SK-N-SH treated with all-trans-retinoic acid at 6 μM for 48 hours (cell line): ENCODE results near the gene HDAC5.

ENCODE experiments used
- CREB5 ChIP-seq: fragments of 250-450 bp; sonication (Bioruptor Pico); IDR thresholded peaks from 2 replicates; pipeline ENCODE4 v1.5.1; 2020; ENCODE audit warnings: low read depth, mild to moderate bottlenecking, moderate library complexity
- CSRNP3 ChIP-seq: fragments of 250-450 bp; sonication (Bioruptor Pico); IDR thresholded peaks from 2 replicates; pipeline ENCODE4 v1.5.1; 2021; ENCODE audit warnings: mild to moderate bottlenecking, moderate library complexity
- ESRRG ChIP-seq: fragments of 250-450 bp; sonication (Bioruptor Pico); IDR thresholded peaks from 2 replicates; pipeline ENCODE4 v1.6.1; 2021; ENCODE audit warnings: mild to moderate bottlenecking
- ISL1 ChIP-seq: fragments of 250-450 bp; sonication (Bioruptor Pico); IDR thresholded peaks from 2 replicates; pipeline ENCODE4 v2.1.2; 2022; ENCODE audit warnings: mild to moderate bottlenecking, moderate library complexity
- PATZ1 ChIP-seq: fragments of 250-450 bp; sonication (Bioruptor Pico); IDR thresholded peaks from 2 replicates; pipeline ENCODE4 v1.8.0; 2020; ENCODE audit warnings: mild to moderate bottlenecking, moderate library complexity, borderline replicate concordance
- POU6F1 ChIP-seq: fragments of 250-450 bp; sonication (Bioruptor Pico); IDR thresholded peaks from 2 replicates; pipeline ENCODE4 v1.8.0; 2021; ENCODE audit warnings: low read depth, mild to moderate bottlenecking, moderate library complexity, borderline replicate concordance
- TCF4 ChIP-seq: fragments of 250-450 bp; sonication (Bioruptor Pico); IDR thresholded peaks from 2 replicates; pipeline ENCODE4 v1.8.0; 2021; ENCODE audit warnings: mild to moderate bottlenecking, moderate library complexity, borderline replicate concordance
- ZC3H10 ChIP-seq: fragments of 250-450 bp; sonication (Bioruptor Pico); IDR thresholded peaks from 2 replicates; pipeline ENCODE4 v1.5.1; 2021; ENCODE audit warnings: mild to moderate bottlenecking, moderate library complexity
- ZFP3 ChIP-seq: fragments of 250-450 bp; sonication (Bioruptor Pico); IDR thresholded peaks from 2 replicates; pipeline ENCODE4 v1.5.0; 2020; ENCODE audit warnings: mild to moderate bottlenecking, moderate library complexity
- ZFP30 ChIP-seq: fragments of 450-650 bp; formaldehyde crosslinking; IDR thresholded peaks from 2 replicates; pipeline ENCODE4 v1.5.0; 2022; ENCODE audit warnings: mild to moderate bottlenecking, moderate library complexity

DNA sequence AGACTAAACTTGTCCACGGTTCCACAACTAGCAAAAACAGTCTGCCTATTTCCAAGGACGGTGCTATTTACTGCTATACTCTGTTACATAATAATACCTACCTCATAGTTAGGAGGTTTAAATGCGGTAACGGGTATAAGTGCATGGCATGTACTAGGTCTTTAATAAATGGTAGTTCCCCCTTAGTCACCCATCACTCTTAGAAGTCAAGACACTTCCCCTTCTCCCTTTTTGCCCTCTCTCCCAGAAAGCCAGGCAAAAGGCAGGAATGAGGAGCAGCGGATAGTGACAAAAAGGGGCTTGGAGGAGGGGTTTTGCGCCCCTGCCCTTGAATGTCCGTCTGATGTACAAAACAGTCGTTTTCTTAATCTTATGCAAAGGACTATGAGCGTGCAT, 55.9 kb downstream of the HDAC5 start:
- TF ChIP-seq PATZ1 (CRISPR knock-in tag): no peak
- no peak for TF ChIP-seq ZC3H10 (CRISPR knock-in tag)
- no peak for TF ChIP-seq ZFP3
- no peak for TF ChIP-seq ISL1 (CRISPR knock-in tag)
- TF ChIP-seq CREB5 (CRISPR knock-in tag): no peak
- TF ChIP-seq ESRRG (CRISPR knock-in tag): no peak
- TF ChIP-seq POU6F1 (CRISPR knock-in tag): no peak
- no peak for TF ChIP-seq CSRNP3 (CRISPR knock-in tag)
- no peak for TF ChIP-seq TCF4
- TF ChIP-seq ZFP30: no peak
